ENCODE data around the gene SLC39A12. TPM values are rescaled to one million over a fixed set of nuclear protein-coding genes. Genes with fewer than 3 reads are reported as not detected.

SLC39A12 gene
- not detected in 2 replicates for total RNA-seq (ENCODE audit: low replicate concordance)
- long read RNA-seq: 0 reads

DNA sequence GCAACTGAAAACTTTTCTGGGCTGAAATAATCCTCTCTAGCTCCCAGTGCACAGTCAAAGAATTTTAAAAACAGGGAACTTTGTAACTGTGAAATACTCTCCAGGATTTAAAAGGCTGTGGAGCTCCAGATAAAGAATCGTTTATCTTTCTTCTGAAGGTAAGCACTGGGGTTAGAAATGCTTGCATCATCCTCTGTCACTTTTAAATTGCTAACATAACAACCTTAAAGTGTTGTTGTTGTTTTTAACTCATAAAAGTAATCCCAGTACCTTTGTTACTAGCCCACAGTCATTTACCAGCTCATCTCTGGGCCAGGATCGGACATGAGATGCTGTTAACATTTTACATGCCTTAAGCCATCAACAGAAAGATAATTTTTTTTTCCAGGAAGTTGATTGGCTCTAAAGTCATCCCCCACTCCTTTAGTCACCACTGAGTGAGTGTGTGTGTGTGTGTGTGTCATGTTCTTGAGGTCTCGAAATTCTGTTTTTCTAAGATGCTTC is at the start of gene SLC39A12:
Gene SLC39A12, plus strand, starts transcription at position 51 of the 504 bp plus-strand sequence. CDS start 1,359 bp downstream, outside the sequence.
- H3K27ac Mint-ChIP-seq: no peak within 1 kb of the TSS
- H3K36me3 Mint-ChIP-seq: no peaks in the 10 kb centered on the region
- DNase-seq (ENCODE audit: extremely low spot score, unreplicated experiment): no peak
- peaks cover 2% of the 10 kb centered on the region for H3K27me3 Mint-ChIP-seq
- H3K4me1 Mint-ChIP-seq (ENCODE audit: unreplicated experiment): peaks cover 3% of the 10 kb centered on the region
- peaks cover 7% of the 10 kb centered on the region for H3K9me3 Mint-ChIP-seq
- no peak within 1 kb of the TSS for H3K4me3 Mint-ChIP-seq
- TF ChIP-seq CTCF (conservative IDR thresholded peaks at IDR 0.05): no peak

GRCh38 chr10:17904564-17904963 is 47.2 kb upstream of the SLC39A12 start:
- TF ChIP-seq CTCF (conservative IDR thresholded peaks at IDR 0.05): no peak
- no peak for DNase-seq (ENCODE audit: extremely low spot score, unreplicated experiment)
- Mint-ChIP-seq H3K9me3 (no peaks in the 10 kb centered on the region), H3K4me3 (no peak overlapping the region), H3K27ac (no peak overlapping the region), H3K36me3 (no peaks in the 10 kb centered on the region), H3K4me1 (ENCODE audit: unreplicated experiment) (no peaks in the 10 kb centered on the region), H3K27me3 (peaks cover 10% of the 10 kb centered on the region)

GRCh38 chr10:17905491-17905890 is 46.2 kb upstream of the SLC39A12 start:
- Mint-ChIP-seq H3K9me3 (no peaks in the 10 kb centered on the region), H3K4me3 (no peak overlapping the region), H3K36me3 (no peaks in the 10 kb centered on the region), H3K4me1 (ENCODE audit: unreplicated experiment) (no peaks in the 10 kb centered on the region), H3K27ac (no peak overlapping the region), H3K27me3 (peaks cover 14% of the 10 kb centered on the region)
- DNase-seq (ENCODE audit: extremely low spot score, unreplicated experiment): no peak
- TF ChIP-seq CTCF (conservative IDR thresholded peaks at IDR 0.05): no peak

GRCh38 chr10:17906002-17906401 is 45.7 kb upstream of the SLC39A12 start:
- H3K4me3 Mint-ChIP-seq: no peak overlapping the region
- H3K27ac Mint-ChIP-seq: no peak overlapping the region
- TF ChIP-seq CTCF (conservative IDR thresholded peaks at IDR 0.05): no peak
- no peaks in the 10 kb centered on the region for H3K9me3 Mint-ChIP-seq
- peaks cover 14% of the 10 kb centered on the region for H3K27me3 Mint-ChIP-seq
- H3K36me3 Mint-ChIP-seq: no peaks in the 10 kb centered on the region
- DNase-seq (ENCODE audit: extremely low spot score, unreplicated experiment): no peak
- no peaks in the 10 kb centered on the region for H3K4me1 Mint-ChIP-seq (ENCODE audit: unreplicated experiment)

GRCh38 chr10:17907641-17908040 is 44.1 kb upstream of the SLC39A12 start:
- no peak for DNase-seq (ENCODE audit: extremely low spot score, unreplicated experiment)
- Mint-ChIP-seq H3K4me1 (ENCODE audit: unreplicated experiment) (no peaks in the 10 kb centered on the region), H3K27ac (no peak overlapping the region), H3K9me3 (no peaks in the 10 kb centered on the region), H3K27me3 (peaks cover 14% of the 10 kb centered on the region), H3K4me3 (no peak overlapping the region), H3K36me3 (no peaks in the 10 kb centered on the region)
- no peak for TF ChIP-seq CTCF (conservative IDR thresholded peaks at IDR 0.05)

Measured in type B pancreatic cell (in vitro differentiated cells).